CD4-positive, alpha-beta T cell treated with Interleukin-4 for 1 hour (primary cell): Measurements from ENCODE around the gene FGF10.

Experiments
- DNase-seq, 2 donors: peaks; one replicate each; pipeline ENCODE4 v3.0.0-alpha.2; 2020 to 2022

Gene FGF10

GRCh38 chr5:44345871-44346270, 43.3 kb downstream of the FGF10 start:
- DNase-seq, result no peak

GRCh38 chr5:44336708-44337107, 52.5 kb downstream of the FGF10 start:
- DNase-seq, result no peak

- DNase-seq, result no peak
Observed at GRCh38 chr5:44334622-44335021, 54.6 kb downstream of the FGF10 start.

- DNase-seq, result no peak
Observed at GRCh38 chr5:44332285-44332971, 56.8 kb downstream of the FGF10 start.

- no peak for DNase-seq
Observed at GRCh38 chr5:44331471-44332050, 57.7 kb downstream of the FGF10 start.

- DNase-seq, result no peak
Observed at GRCh38 chr5:44329716-44330115, 59.5 kb downstream of the FGF10 start.

GRCh38 chr5:44321144-44321725, 68.0 kb downstream of the FGF10 start:
- DNase-seq, result no peak

- no peak for DNase-seq
Observed at GRCh38 chr5:44320188-44320587, 69.0 kb downstream of the FGF10 start.

GRCh38 chr5:44318883-44319282, 70.3 kb downstream of the FGF10 start:
- no peak for DNase-seq

GRCh38 chr5:44312374-44312773, 76.8 kb downstream of the FGF10 start:
- DNase-seq, result no peak

GRCh38 chr5:44300551-44300950, 88.7 kb downstream of the FGF10 start:
- DNase-seq, result no peak

- DNase-seq, result no peak
Observed at GRCh38 chr5:44299394-44299793, 89.8 kb downstream of the FGF10 start.

- DNase-seq, result no peak
Observed at GRCh38 chr5:44294516-44294915, 94.7 kb downstream of the FGF10 start.

- DNase-seq, result no peak
Observed at GRCh38 chr5:44292736-44293135, 96.5 kb downstream of the FGF10 start.

- no peak for DNase-seq
Observed at GRCh38 chr5:44278469-44278868, 110.8 kb downstream of the FGF10 start.

- no peak for DNase-seq
Observed at GRCh38 chr5:44275908-44276307, 113.3 kb downstream of the FGF10 start.

GRCh38 chr5:44275329-44275728, 113.9 kb downstream of the FGF10 start:
- no peak for DNase-seq

GRCh38 chr5:44267909-44268308, 121.3 kb downstream of the FGF10 start:
- no peak for DNase-seq

GRCh38 chr5:44266882-44267576, 122.2 kb downstream of the FGF10 start:
- no peak for DNase-seq

GRCh38 chr5:44265713-44266112, 123.5 kb downstream of the FGF10 start:
- DNase-seq, result no peak

GRCh38 chr5:44260793-44261192, 128.4 kb downstream of the FGF10 start:
- DNase-seq, result no peak

- no peak for DNase-seq
Observed at GRCh38 chr5:44257653-44258365, 131.4 kb downstream of the FGF10 start.

- no peak for DNase-seq
Observed at GRCh38 chr5:44257221-44257620, 132.0 kb downstream of the FGF10 start.
